Tongue (tissue), 2 donors: ENCODE results near the gene UBE2M. TPM values are rescaled to one million over a fixed set of nuclear protein-coding genes. Genes with fewer than 3 reads are reported as not detected.
"Not testable (repeated sequence)": the region's sequence is repeated elsewhere in the genome, so short reads cannot be mapped to it uniquely, and the experiment has no call there.

Experiments
- DNase-seq: peaks from one replicate; pipeline ENCODE4 v3.0.0-alpha.2; 2015
- total RNA-seq: library from RNA; depleted of rRNA; stranded (reverse); fragments of >200 nt; gene quantifications from one replicate; pipeline ENCODE4 v1.2.3, GENCODE V29; 2014

UBE2M gene
- 37.5 TPM for total RNA-seq

DNA sequence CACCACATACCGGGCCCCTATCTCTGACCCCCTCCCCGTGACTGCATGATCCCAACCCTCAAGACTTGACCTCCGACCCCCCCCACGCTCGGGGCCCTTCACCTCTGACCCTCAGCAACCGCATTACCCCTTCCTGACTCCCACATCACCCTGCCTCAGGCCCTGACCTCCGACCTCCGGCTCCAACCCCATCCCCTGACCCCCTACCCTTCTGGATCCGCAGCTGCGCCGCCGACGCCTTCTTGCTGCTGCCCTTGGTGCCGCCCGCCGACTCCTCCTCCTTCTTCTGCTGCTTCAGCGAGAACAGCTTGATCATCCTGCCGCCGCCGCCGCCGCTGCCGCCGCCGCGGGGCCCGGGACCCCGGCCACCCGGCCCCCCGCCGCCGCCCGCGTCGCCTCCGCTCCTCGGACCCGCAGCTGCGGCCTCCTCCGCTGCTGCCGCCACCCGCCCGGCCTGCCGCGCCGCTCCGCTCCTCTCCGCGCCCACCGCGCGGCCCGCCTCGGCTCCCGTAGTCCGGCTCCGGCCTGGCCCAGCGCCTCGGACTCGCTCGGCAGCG lies at the start of gene UBE2M:
UBE2M (minus strand) TSS at position 546 of the 557 bp plus-strand sequence; CDS start at position 316, 230 bp downstream.
- no peak for DNase-seq

DNA sequence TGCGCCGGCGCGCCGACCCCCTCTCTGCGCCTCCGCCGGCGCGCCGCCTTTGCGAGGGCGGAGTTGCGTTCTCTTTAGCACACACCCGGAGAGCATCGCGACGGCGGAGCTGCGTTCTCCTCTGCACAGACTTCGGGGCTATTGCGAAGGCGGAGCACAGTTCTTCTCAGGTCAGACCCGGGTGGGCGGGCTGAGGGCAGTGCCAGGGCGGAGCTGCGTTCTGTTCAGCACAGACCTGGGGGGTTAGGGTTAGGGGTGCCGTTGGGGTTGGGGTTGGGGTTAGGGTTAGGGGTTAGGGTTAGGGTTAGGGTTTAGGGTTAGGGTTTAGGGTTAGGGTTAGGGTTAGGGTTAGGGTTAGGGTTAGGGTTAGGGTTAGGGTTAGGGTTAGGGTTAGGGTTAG lies 48.8 kb upstream of the UBE2M start:
- DNase-seq = not testable (repeated sequence)

- not testable (repeated sequence) for DNase-seq
Observed at GRCh38 chr19:58606251-58606896, 48.0 kb upstream of the UBE2M start.

DNA sequence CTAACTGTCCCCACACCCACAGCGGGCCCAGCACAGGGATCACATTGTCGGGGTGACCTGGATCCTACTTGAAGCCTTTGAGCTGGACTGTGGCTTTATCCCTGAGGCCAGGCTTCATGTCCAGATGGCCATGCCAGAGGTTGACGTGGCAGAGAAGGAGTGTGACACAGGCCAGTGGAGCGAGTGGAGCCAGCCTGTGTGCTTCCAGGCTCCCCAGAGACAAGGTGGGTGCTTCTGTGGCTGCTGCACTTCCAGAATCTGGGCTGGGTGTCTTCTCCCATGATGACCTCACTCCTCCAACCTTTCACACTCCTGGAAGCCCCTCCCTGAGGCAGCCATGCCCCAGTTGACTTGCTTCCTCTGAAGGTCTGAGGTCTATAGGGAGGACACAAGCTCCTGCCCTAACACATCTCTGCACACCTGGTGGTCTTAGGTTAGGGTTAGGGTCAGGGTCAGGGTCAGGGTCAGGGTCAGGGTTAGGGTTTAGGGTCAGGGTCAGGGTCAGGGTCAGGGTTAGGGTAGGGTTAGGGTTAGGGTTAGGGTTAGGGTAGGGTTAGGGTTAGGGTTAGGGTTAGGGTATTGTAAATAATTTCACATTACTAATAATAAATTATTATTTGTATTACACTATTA lies 27.8 kb upstream of the UBE2M start:
- no peak for DNase-seq

DNA sequence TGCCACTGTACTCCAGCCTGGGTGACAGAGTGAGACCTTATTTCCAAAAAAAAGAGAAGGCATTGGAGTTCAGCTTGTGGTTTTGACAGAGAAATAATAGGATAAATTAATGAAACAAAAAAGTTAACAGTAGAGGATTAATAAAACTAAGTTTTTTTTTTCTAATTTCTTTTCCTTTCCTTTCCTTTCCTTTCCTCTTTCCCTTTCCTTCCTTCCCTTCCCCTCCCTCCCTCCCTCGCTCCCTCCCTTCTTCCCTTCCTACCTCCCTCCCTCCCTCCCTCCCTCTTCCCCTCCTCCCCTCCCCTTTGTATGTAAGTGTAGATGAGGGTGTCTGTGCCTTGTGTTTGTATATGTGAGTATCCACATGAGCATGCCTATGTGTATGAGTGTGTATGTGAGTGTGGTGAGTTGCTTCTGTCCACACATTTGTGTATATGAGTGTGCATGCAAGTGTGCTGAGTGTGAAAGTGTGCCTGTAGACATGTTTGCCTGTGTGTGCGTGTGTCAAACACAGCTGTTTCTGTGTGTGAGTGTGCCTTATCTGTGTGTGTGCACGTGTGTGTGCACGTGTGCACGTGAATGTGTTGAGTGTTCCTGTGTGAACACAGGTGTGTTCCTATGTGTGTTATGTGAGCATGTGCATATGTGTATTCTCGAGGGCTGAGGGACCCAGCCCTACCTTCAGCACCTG lies 27.2 kb upstream of the UBE2M start:
- DNase-seq = no peak

DNA sequence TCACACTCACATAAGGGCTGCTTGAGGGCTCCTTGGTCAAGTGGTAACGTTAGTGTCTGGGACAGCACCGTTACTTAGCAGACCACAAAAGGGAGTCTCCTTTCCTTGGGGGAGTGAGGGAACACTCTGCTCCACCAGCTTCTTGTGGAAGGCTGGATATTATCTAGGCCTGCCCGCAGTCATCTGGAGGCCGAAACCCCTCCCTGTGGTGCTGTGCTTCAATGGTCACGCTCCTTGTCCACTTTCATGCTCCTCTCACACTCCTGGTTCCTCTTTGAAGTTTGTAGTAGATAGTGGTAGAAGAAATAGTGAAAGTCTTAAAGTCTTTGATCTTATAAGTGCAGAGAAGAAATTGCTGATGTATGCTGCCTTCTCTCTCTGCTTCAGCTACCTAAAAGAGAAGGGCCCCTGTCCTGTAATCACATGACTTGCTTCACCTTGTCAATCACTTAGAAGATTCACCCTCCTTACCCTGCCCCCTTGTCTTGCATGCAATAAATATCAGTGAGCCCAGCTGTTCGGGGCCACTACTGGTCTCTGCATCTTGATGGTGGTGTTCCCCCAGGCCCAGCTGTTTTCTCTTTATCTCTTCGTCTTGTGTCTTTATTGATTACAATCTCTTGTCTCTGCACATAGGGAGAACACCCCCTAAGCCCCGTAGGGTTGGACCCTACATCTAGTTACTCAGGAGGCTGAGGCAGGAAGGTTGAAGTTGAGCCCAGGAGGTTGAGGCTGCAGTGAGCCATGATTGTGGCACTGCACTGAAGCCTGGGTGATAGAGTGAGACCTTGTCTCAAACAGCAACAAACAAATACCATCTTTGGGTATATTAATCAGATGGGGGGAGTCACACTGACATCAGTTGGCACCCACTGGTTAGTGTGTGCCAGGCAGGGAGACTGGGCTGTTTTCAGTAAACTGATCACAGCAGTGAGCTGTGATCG lies 26.4 kb upstream of the UBE2M start:
- no peak for DNase-seq

DNA sequence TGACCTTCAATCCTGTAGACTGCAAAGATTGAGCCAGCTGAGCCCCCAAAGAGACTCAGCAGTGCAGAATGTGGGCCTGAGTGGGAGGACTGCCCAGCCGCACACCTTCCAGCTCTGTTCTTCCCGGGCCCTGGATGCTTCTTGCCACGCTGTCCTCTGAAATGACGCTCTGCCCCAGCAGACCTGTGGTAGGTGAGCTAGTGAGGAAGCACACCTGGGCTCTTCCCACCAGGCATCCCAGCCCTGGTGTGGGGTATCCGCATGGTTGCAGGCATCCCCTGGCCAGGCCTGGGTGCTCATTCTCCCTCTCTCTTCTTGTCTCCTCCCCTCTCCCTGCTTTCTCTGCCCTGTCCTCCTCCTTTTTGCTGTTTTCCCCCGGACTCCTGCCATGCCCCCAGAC lies 24.6 kb upstream of the UBE2M start:
- no peak for DNase-seq

DNA sequence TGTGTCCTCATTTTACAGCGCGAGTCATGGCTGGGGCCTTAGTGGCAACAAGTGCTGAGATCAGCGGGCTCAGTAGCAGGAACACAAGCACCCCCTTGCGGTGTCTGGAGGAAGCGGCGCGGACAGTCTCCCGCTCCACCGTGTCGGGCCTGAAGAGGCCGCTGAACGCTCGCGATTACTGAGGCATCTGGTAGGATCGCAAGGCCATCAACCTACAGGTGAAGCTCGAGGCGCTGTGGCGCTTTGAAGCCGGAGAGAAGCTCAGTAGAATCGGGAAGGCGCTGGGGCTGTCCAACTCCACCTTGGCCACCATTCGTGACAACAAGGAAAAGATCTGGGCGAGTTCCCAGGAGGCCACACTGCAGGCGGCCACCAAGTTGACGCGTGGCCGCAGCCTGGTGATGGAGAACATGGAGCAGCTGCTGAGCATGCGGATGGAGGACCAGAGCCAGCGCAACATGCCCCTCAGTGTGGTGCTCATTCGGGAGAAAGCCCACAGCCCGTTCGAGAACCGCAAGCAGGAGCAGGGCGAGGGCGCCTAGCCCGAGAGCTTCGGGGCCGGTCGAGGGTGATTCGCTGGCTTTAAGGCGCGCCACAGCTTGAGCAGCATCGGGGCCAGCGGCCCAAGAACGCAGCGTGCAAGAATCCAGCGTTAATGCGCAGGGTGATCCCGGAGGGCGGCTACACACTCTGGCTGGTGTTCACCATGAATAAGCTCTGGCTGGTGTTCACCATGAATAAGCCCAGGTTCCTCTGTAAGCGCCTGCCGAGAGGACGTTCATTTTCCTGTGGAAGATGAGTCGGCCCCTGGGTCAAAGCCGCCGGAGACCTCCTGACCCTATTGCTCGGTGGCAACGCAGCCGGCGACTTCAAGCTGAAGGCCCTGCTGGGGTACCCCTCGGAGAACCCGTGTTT lies 23.1 kb upstream of the UBE2M start:
- peak; percentile 90 for DNase-seq

DNA sequence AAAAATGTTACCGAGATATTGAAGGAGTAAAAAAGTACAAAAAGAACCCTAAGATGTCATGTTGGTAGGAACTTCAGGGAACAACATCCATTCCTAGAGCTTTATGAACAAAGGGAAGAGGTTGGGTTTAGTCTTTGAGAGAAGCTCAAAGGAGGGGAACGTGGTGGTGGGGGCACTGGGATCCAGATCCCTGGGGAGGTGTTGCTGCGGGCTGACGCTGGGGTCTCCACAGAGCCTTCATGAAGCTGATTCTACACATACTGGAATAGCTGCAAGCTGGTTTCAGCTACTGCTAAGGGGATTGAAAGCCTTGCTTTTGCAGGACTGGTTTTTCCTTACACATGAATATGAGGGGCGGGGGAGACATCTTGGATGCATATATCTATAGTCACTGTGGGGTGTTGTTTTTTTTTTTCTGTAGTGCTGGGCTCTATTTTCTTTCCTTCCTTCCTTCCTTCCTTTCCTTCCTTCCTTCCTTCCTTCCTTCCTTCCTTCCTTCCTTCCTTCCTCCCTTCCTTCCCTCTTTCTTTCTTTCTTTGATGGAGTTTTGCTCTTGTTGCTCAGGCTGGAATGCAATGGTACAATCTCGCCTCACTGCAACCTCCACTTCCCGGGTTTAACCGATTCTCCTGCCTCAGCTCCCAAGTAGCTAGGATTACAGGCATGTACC lies 21.2 kb upstream of the UBE2M start:
- DNase-seq = no peak

DNA sequence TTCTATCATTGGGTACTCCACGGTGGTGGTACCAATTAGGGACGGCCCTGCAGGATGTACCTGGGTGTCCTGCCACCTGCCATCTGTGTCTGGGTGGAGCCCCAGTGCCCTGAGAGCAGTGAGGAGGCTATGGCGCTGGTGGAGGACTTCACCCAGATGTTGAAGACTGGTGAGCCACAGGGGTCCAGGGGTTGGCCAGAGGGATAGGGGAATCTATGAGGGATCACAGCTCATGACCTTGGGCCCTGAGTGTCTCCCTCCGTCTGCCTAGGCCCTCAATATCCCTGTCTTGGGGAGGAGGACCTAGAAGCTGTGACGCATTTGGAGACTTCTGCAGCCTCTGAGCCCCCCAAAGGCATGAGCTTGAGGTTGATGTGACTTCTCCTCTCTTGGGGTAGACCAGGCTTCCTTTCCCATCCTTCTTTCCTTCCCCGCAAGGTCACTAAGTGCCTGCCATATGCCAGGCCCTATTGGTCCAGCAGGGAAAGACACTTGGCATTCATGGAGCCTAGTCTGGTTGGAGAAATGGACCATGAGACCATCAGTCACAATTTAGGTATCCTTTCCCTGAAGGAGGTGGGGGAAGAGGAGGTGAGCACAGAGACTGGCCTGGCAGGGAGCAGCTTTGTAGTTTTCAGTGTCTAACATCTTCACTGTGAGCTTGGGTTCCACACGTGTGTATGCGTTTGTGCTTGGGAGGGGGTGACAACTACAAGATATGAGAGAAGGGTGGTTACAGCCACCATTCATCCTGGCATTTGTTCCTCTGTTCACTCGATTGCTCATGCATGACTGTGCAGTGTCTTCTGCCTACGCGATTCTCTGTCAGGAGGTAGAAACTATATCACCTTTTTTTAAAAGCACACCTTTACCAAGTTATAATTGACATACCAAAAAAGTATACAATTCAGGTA lies 19.9 kb upstream of the UBE2M start:
- no peak for DNase-seq

DNA sequence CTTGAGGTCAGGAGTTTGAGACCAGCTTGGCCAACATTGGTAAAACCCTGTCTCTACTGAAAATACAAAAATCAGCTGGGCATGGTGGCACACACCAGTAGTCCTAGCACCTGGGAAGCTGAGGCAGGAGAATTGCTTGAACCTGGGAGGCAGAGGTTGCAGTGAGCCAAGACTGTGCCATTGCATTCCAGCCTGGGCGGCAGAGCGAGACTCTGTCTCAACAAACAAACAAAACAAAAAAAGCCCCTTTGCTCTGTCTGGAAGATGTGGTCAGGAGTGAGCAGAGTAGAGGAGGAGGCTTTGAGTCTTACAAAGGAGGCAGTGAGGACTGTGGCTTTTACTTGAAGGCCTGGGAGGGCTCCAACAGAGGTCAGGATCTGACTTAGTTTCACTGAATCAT lies 19.2 kb upstream of the UBE2M start:
- not testable (repeated sequence) for DNase-seq

- peak; percentile 97 for DNase-seq
Observed at GRCh38 chr19:58575183-58576041, 17.0 kb upstream of the UBE2M start.

- no peak for DNase-seq
Observed at GRCh38 chr19:58573658-58574164, 15.3 kb upstream of the UBE2M start.

DNA sequence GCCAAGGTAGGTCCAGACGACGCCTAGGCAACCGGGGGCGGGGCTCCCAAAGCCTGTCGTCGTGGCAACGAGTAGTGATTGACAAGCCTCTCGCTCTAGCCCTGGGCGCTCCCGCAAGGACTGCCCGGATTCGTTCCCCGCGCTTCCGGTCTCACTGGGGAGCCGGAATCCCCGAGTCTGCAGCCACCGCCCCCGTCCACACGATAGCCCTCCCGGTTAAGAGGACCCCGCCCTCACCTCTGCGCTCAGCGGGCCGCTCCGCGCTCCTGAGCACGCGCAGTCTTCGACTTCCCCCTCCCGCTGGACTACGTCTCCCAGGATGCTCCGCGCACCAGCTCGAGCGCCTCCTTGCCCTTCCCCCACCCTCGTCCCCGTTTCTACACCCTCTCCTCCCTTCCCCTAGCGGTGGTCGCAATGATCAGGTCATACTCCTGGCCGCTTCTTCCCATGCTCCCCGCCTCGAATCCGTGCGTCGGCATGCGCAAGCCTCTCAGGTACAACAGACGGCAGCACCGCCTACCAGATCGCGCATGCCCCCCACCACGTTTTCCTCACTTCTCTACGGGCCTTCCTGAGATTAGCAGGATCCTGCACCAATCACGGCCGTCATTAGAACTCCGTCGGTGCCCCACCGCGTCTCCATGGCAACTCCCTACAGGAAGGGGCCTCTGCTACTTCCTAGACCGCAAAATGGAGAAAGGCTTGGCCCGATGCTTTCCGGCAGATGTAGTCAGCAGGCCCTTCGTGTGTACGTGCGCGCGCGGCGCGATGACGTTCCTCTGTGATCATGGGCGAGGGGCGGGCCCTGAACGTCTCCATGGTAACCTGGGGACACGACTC lies 14.6 kb upstream of the UBE2M start, which contains the start of gene MZF1:
MZF1 (minus strand) TSS at position 518 of the 840 bp plus-strand sequence. CDS start 1,946 bp downstream, outside the sequence.
- DNase-seq = peak; percentile 100

DNA sequence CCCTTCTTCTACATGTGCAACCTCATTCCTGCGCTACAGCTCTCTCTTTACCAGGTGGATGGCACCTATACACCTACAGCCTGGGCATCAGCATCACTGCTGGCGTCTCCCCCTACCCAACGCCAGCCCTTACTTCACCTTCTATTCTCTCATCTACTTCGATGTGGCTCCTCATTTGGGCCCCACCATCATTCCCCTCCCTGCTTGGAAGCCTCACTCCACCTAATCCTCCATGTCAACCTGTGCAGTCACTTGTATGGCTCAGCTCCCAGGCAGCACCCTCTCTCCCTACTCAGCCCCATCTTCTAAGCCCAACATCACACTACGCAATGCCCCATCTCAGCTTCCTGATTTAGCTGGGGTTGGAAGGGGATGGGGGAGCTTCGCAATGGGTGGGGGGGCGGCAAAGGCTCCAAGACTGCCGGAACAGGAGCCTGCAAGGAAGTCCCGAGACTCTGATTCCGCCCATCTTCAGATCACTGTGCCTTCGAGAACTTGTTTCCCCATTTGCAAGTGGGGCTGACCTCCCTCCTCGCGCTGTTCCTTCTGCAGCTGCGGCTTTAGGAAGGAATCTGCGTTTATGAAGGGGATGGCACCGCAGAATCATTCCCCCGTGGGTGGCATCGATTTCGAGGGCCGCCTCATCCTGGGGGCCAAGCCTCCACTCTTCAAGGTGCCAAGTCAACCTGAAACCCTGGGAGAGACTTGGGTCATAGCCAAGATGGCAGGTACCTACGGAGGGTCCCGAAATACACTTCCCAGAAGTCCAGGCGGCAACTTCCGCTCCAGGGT lies 13.8 kb upstream of the UBE2M start:
- DNase-seq = no peak

DNA sequence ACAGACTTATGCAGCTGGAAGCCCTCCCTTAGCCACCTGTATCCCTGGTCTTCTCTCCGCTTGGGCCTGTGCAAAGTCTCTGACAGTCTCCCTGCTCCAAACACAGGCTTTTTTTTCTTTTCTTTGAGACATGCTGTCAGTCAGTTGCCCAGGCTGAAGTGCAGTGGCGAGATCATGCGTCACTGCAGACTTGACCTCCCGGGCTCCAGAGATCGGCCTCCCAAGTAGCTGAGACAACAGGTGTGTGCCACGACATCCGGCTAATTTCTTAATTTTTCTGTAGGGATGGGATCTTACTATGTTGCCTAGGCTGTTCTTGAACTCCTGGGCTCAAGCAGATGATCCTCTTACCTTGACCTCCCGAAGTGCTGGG lies 13.2 kb upstream of the UBE2M start:
- DNase-seq = no peak
